Glutamatergic neuron (in vitro differentiated cells): Measurements from ENCODE around the gene TBC1D9B. TPM values are rescaled to one million over a fixed set of nuclear protein-coding genes. Genes with fewer than 3 reads are reported as not detected.

Experiments used
- DNase-seq: peaks from one replicate; pipeline ENCODE4 v3.0.0; 2022
- H3K27ac Mint-ChIP-seq: one replicate; pipeline ENCODE4 v1.8.0; 2020; ENCODE audit warnings: mild to moderate bottlenecking, mixed read lengths, inconsistent platforms; ENCODE audit not compliant: unreplicated experiment
- H3K27me3 Mint-ChIP-seq: one replicate; pipeline ENCODE4 v1.8.0; 2020; ENCODE audit warnings: mild to moderate bottlenecking, moderate library complexity, mixed read lengths, inconsistent platforms; ENCODE audit not compliant: unreplicated experiment
- H3K36me3 Mint-ChIP-seq: one replicate; pipeline ENCODE4 v1.8.0; 2020; ENCODE audit warnings: mild to moderate bottlenecking, mixed read lengths, inconsistent platforms; ENCODE audit not compliant: unreplicated experiment
- H3K4me1 Mint-ChIP-seq: one replicate; pipeline ENCODE4 v1.8.0; 2020; ENCODE audit warnings: mild to moderate bottlenecking, low read depth, mixed read lengths, inconsistent platforms; ENCODE audit not compliant: unreplicated experiment
- H3K4me3 Mint-ChIP-seq: one replicate; pipeline ENCODE4 v1.8.0; 2020; ENCODE audit warnings: mild to moderate bottlenecking, mixed read lengths, inconsistent platforms; ENCODE audit not compliant: unreplicated experiment
- H3K9me3 Mint-ChIP-seq: one replicate; pipeline ENCODE4 v1.8.0; 2020; ENCODE audit warnings: mild to moderate bottlenecking, moderate library complexity, mixed read lengths, inconsistent platforms; ENCODE audit not compliant: unreplicated experiment
- total RNA-seq: library from RNA; stranded (reverse); fragmentation: NEBNext Ultra II Directional; extraction: Animal tissue kit (Norgen Biotek cat#: 25700); gene quantifications from one replicate; pipeline ENCODE4 v1.2.1, GENCODE V29; 2021; ENCODE audit not compliant: unreplicated experiment
- TF ChIP-seq, protein P1 (sequence below): fragments of 200-600 bp; sonication (generic); IDR thresholded peaks from one replicate; pipeline ENCODE4 v1.5.0; 2021; ENCODE audit not compliant: partially characterized antibody, unreplicated experiment

TBC1D9B gene
- total RNA-seq, 1 donor from 2014 or later = 81.8 TPM

DNA sequence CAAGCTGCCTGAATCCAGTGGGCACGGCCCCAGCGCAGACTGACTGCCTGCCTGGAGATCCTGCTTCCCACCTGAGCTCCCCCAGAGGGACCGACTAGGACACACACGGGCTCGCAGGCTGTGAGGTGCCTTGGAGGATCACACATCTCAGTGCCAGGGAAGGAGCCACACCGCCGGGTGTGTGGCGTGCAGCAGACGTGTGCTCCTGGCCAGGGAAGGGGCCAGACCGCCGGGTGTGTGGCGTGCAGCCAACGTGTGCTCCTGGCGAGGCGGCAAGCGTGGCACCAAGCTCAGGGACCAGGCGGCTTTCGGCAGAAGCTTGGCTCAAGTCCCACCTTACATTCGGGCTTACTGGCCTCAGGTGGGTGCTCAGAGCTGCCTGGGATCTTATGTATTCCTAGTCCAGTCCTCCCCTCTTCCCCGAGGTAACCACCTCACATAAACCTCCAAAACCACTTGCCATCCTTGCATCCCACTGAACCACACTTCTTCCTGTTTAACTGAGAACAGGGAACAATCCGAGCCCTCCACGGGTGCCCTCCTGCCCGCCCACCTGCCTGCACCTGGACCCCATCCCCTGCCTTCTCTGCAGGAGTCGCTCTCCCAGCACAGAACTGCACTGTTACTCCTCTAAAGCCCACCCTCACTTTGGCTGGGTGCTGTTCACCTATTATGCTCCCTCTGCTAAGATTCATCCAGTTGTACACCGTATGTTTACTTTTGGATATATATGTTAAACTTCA is 26.7 kb downstream of the TBC1D9B start:
- Mint-ChIP-seq H3K36me3 (peaks cover 49% of the 10 kb centered on the region), H3K4me3 (no peak overlapping the region), H3K27ac (peak overlapping the region; percentile 59), H3K27me3 (peaks cover 6% of the 10 kb centered on the region), H3K9me3 (peaks cover 9% of the 10 kb centered on the region), H3K4me1 (no peaks in the 10 kb centered on the region)
- no peak for DNase-seq
- TF ChIP-seq, protein P1, sequence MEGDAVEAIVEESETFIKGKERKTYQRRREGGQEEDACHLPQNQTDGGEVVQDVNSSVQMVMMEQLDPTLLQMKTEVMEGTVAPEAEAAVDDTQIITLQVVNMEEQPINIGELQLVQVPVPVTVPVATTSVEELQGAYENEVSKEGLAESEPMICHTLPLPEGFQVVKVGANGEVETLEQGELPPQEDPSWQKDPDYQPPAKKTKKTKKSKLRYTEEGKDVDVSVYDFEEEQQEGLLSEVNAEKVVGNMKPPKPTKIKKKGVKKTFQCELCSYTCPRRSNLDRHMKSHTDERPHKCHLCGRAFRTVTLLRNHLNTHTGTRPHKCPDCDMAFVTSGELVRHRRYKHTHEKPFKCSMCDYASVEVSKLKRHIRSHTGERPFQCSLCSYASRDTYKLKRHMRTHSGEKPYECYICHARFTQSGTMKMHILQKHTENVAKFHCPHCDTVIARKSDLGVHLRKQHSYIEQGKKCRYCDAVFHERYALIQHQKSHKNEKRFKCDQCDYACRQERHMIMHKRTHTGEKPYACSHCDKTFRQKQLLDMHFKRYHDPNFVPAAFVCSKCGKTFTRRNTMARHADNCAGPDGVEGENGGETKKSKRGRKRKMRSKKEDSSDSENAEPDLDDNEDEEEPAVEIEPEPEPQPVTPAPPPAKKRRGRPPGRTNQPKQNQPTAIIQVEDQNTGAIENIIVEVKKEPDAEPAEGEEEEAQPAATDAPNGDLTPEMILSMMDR = no peak

DNA sequence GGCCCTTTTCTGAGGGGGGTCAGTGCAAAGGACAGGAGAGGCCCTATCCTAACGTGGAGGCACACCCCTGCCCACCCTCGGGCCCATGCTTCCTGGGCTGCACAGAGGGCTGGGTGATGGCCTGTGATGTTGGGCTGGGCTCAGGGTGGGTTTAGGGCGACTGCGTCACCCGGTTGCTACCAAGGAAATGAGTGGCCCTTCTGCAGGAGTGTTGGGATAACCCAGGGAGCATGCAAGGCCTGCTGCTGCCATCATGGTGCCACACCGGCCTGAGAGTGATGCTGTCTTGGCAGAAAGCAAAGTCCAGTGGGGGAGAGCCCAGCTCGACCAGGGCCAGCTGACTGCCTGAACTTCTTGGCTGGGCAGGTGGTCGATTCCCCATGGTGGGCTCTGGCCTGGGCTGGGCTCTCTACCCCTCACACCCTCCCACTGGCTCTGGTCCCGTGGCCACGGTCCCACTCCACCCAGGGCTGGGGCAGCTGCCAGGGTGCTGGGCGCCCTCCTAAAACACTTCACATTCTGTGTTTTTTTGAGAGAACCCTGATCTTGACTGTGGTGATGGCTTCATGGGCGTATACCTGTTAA is 27.5 kb downstream of the TBC1D9B start:
- DNase-seq = no peak
- H3K9me3 Mint-ChIP-seq = peaks cover 9% of the 10 kb centered on the region
- peaks cover 6% of the 10 kb centered on the region for H3K27me3 Mint-ChIP-seq
- no peaks in the 10 kb centered on the region for H3K4me1 Mint-ChIP-seq
- no peak overlapping the region for H3K27ac Mint-ChIP-seq
- TF ChIP-seq, protein P1 = no peak
- H3K36me3 Mint-ChIP-seq = peaks cover 43% of the 10 kb centered on the region
- no peak overlapping the region for H3K4me3 Mint-ChIP-seq

DNA sequence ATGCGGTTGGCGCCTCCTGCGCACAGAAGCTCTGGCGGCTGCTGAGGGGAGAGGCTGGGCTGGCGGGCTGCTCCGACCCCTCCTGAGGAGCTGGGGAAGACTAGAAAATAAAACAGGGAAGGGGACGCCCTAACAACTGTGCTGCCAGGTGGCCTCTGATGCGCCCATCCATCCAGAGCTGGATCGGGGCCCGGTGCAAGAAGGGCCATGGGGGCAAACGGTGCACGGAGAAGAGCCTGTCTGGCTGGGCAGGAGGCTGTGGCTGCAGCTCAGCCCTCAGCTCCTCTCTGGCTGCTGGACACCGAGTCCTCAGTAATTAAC is 28.0 kb downstream of the TBC1D9B start:
- peaks cover 6% of the 10 kb centered on the region for H3K27me3 Mint-ChIP-seq
- H3K36me3 Mint-ChIP-seq = peaks cover 38% of the 10 kb centered on the region
- H3K27ac Mint-ChIP-seq = no peak overlapping the region
- peaks cover 9% of the 10 kb centered on the region for H3K9me3 Mint-ChIP-seq
- TF ChIP-seq, protein P1 = no peak
- DNase-seq = no peak
- H3K4me1 Mint-ChIP-seq = no peaks in the 10 kb centered on the region
- no peak overlapping the region for H3K4me3 Mint-ChIP-seq

DNA sequence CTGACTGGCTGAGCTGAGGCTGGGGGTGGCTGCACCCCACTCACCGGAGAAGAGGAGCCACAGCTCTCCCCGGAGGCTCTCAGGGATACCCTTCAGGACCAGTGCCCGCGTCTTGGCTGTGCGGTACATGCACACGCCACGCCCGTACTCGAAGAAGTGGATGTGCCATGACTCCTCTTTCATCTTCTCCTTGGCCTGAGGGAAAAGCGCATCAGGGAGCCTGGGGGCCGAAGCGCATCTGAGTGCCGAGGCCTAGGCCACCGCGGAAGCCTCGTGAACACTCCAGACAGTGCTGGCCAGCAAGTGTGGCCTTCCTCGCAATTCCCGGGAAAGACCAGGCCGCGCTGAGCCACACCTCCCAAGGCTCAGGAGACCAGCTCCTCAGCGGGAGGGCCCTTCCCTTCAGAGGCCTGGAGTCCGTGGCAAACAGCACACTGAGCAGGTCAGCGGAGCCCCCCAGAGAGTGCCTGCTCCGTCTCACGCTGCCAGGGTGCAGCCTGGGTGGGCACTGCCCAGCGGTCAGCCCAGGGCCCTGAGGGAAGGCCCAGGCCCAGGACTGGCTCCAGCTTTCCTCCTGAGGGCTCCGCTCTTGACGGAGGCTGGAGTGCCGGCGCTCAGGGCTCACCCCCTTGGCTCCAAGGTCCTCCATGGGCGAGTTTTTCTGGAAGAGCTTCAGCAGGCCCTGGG is 28.6 kb downstream of the TBC1D9B start:
- Mint-ChIP-seq H3K9me3 (peaks cover 8% of the 10 kb centered on the region), H3K27me3 (peaks cover 6% of the 10 kb centered on the region), H3K4me1 (no peaks in the 10 kb centered on the region), H3K27ac (no peak overlapping the region), H3K36me3 (peaks cover 33% of the 10 kb centered on the region), H3K4me3 (no peak overlapping the region)
- no peak for DNase-seq
- TF ChIP-seq, protein P1 = no peak
